ENCODE results near the gene NOXO1. TPM values are rescaled to one million over a fixed set of nuclear protein-coding genes. Genes with fewer than 3 reads are reported as not detected.
"Not testable (repeated sequence)": the region's sequence is repeated elsewhere in the genome, so short reads cannot be mapped to it uniquely, and the experiment has no call there.

NOXO1 gene
- total RNA-seq, 1 donor from 2014 or later, result 1.6 TPM

GRCh38 chr16:2011726-2012125 is 30.5 kb upstream of the NOXO1 start:
- Histone ChIP-seq H3K4me1 (ENCODE audit: control insufficient read depth in 3 of 3, insufficient read depth in 3 of 3, low read length in 3 of 3) (peaks cover 29 to 35% (median 31%) of the 10 kb centered on the region in 3 donors), H3K9ac (ENCODE audit: low read depth in 1 of 3, low read length in 3 of 3) (peak overlapping the region in 1 of 3 donors; percentile 43)

GRCh38 chr16:2009791-2010510 is 28.7 kb upstream of the NOXO1 start, which contains the start of gene ZNF598:
TSS of gene ZNF598 (minus strand) at chr16:2009821.
- H3K36me3 ChIP-seq (ENCODE audit: control insufficient read depth in 3 of 3, insufficient read depth in 3 of 3, low read length in 3 of 3), result peaks cover 0 to 4% (median 2%) of the 10 kb centered on the region in 3 donors
- H3K9ac ChIP-seq (ENCODE audit: low read depth in 1 of 3, low read length in 3 of 3), result peak within 1 kb of the TSS; percentile 88 to 90 (median 89)
- no peaks in the 10 kb centered on the region for H3K27me3 ChIP-seq (ENCODE audit: control insufficient read depth in 3 of 3, insufficient read depth in 3 of 3, low read length in 3 of 3)
- H3K27ac ChIP-seq (ENCODE audit: low read depth, low read length), result peak within 1 kb of the TSS; percentile 91
- H3K4me3 ChIP-seq (ENCODE audit: low read length in 3 of 3), result peak within 1 kb of the TSS; percentile 81 to 93 (median 93)
- H3K9me3 ChIP-seq (ENCODE audit: control insufficient read depth in 3 of 3, low read length in 3 of 3), result no peaks in the 10 kb centered on the region
- H3K4me1 ChIP-seq (ENCODE audit: control insufficient read depth in 3 of 3, insufficient read depth in 3 of 3, low read length in 3 of 3), result peaks cover 46 to 52% (median 49%) of the 10 kb centered on the region in 3 donors

More at GRCh38 chr16:2011726-2012125, 30.5 kb upstream of the NOXO1 start:
- not testable (repeated sequence) for H3K4me3 ChIP-seq (ENCODE audit: low read length in 3 of 3); H3K27me3 ChIP-seq (ENCODE audit: control insufficient read depth in 3 of 3, insufficient read depth in 3 of 3, low read length in 3 of 3); H3K27ac ChIP-seq (ENCODE audit: low read depth, low read length); H3K36me3 ChIP-seq (ENCODE audit: control insufficient read depth in 3 of 3, insufficient read depth in 3 of 3, low read length in 3 of 3); H3K9me3 ChIP-seq (ENCODE audit: control insufficient read depth in 3 of 3, low read length in 3 of 3)

- Histone ChIP-seq H3K9ac (ENCODE audit: low read depth in 1 of 3, low read length in 3 of 3) (peak overlapping the region; percentile 73 to 86 (median 80)), H3K4me3 (ENCODE audit: low read length in 3 of 3) (peak overlapping the region; percentile 78 to 83 (median 81)), H3K27ac (ENCODE audit: low read depth, low read length) (peak overlapping the region; percentile 82), H3K4me1 (ENCODE audit: control insufficient read depth in 3 of 3, insufficient read depth in 3 of 3, low read length in 3 of 3) (peaks cover 53 to 59% (median 56%) of the 10 kb centered on the region in 3 donors), H3K9me3 (ENCODE audit: control insufficient read depth in 3 of 3, low read length in 3 of 3) (no peaks in the 10 kb centered on the region), H3K36me3 (ENCODE audit: control insufficient read depth in 3 of 3, insufficient read depth in 3 of 3, low read length in 3 of 3) (peaks cover 0 to 4% (median 2%) of the 10 kb centered on the region in 3 donors), H3K27me3 (ENCODE audit: control insufficient read depth in 3 of 3, insufficient read depth in 3 of 3, low read length in 3 of 3) (no peaks in the 10 kb centered on the region)
Measured at GRCh38 chr16:2009164-2009711, 28.0 kb upstream of the NOXO1 start.

- Histone ChIP-seq H3K9me3 (ENCODE audit: control insufficient read depth in 3 of 3, low read length in 3 of 3) (no peaks in the 10 kb centered on the region), H3K27ac (ENCODE audit: low read depth, low read length) (peak overlapping the region; percentile 82), H3K9ac (ENCODE audit: low read depth in 1 of 3, low read length in 3 of 3) (peak overlapping the region; percentile 73 to 86 (median 80)), H3K27me3 (ENCODE audit: control insufficient read depth in 3 of 3, insufficient read depth in 3 of 3, low read length in 3 of 3) (no peaks in the 10 kb centered on the region), H3K36me3 (ENCODE audit: control insufficient read depth in 3 of 3, insufficient read depth in 3 of 3, low read length in 3 of 3) (peaks cover 0 to 4% (median 2%) of the 10 kb centered on the region in 3 donors), H3K4me3 (ENCODE audit: low read length in 3 of 3) (peak overlapping the region; percentile 78 to 83 (median 81)), H3K4me1 (ENCODE audit: control insufficient read depth in 3 of 3, insufficient read depth in 3 of 3, low read length in 3 of 3) (peaks cover 58 to 64% (median 60%) of the 10 kb centered on the region in 3 donors)
Measured at GRCh38 chr16:2008631-2009163, 27.4 kb upstream of the NOXO1 start.

- Histone ChIP-seq H3K36me3 (ENCODE audit: control insufficient read depth in 3 of 3, insufficient read depth in 3 of 3, low read length in 3 of 3) (peaks cover 0 to 5% (median 4%) of the 10 kb centered on the region in 3 donors), H3K4me3 (ENCODE audit: low read length in 3 of 3) (peak overlapping the region; percentile 52 to 83 (median 78)), H3K9me3 (ENCODE audit: control insufficient read depth in 3 of 3, low read length in 3 of 3) (no peaks in the 10 kb centered on the region), H3K4me1 (ENCODE audit: control insufficient read depth in 3 of 3, insufficient read depth in 3 of 3, low read length in 3 of 3) (peaks cover 64 to 71% (median 66%) of the 10 kb centered on the region in 3 donors), H3K27me3 (ENCODE audit: control insufficient read depth in 3 of 3, insufficient read depth in 3 of 3, low read length in 3 of 3) (no peaks in the 10 kb centered on the region), H3K9ac (ENCODE audit: low read depth in 1 of 3, low read length in 3 of 3) (peak overlapping the region; percentile 73 to 86 (median 80)), H3K27ac (ENCODE audit: low read depth, low read length) (peak overlapping the region; percentile 12)
Measured at GRCh38 chr16:2008009-2008526, 26.8 kb upstream of the NOXO1 start.

GRCh38 chr16:2007081-2007836 is 26.0 kb upstream of the NOXO1 start:
- Histone ChIP-seq H3K4me1 (ENCODE audit: control insufficient read depth in 3 of 3, insufficient read depth in 3 of 3, low read length in 3 of 3) (peaks cover 64 to 71% (median 66%) of the 10 kb centered on the region in 3 donors), H3K9ac (ENCODE audit: low read depth in 1 of 3, low read length in 3 of 3) (peak overlapping the region; percentile 48 to 86 (median 71)), H3K27me3 (ENCODE audit: control insufficient read depth in 3 of 3, insufficient read depth in 3 of 3, low read length in 3 of 3) (no peaks in the 10 kb centered on the region), H3K36me3 (ENCODE audit: control insufficient read depth in 3 of 3, insufficient read depth in 3 of 3, low read length in 3 of 3) (peaks cover 3 to 12% (median 6%) of the 10 kb centered on the region in 3 donors), H3K27ac (ENCODE audit: low read depth, low read length) (peak overlapping the region; percentile 12), H3K9me3 (ENCODE audit: control insufficient read depth in 3 of 3, low read length in 3 of 3) (no peaks in the 10 kb centered on the region), H3K4me3 (ENCODE audit: low read length in 3 of 3) (peak overlapping the region; percentile 45 to 83 (median 78))

- Histone ChIP-seq H3K27ac (ENCODE audit: low read depth, low read length) (no peak overlapping the region), H3K9me3 (ENCODE audit: control insufficient read depth in 3 of 3, low read length in 3 of 3) (no peaks in the 10 kb centered on the region), H3K4me1 (ENCODE audit: control insufficient read depth in 3 of 3, insufficient read depth in 3 of 3, low read length in 3 of 3) (peaks cover 64 to 71% (median 66%) of the 10 kb centered on the region in 3 donors), H3K9ac (ENCODE audit: low read depth in 1 of 3, low read length in 3 of 3) (peak overlapping the region in 2 of 3 donors; percentile 13 to 62), H3K27me3 (ENCODE audit: control insufficient read depth in 3 of 3, insufficient read depth in 3 of 3, low read length in 3 of 3) (no peaks in the 10 kb centered on the region), H3K36me3 (ENCODE audit: control insufficient read depth in 3 of 3, insufficient read depth in 3 of 3, low read length in 3 of 3) (peaks cover 12 to 21% (median 14%) of the 10 kb centered on the region in 3 donors), H3K4me3 (ENCODE audit: low read length in 3 of 3) (no peak overlapping the region)
Measured at GRCh38 chr16:2006317-2006716, 25.0 kb upstream of the NOXO1 start.

GRCh38 chr16:2005646-2006045 is 24.4 kb upstream of the NOXO1 start:
- H3K9me3 ChIP-seq (ENCODE audit: control insufficient read depth in 3 of 3, low read length in 3 of 3), result no peaks in the 10 kb centered on the region
- peaks cover 64 to 69% (median 66%) of the 10 kb centered on the region in 3 donors for H3K4me1 ChIP-seq (ENCODE audit: control insufficient read depth in 3 of 3, insufficient read depth in 3 of 3, low read length in 3 of 3)
- H3K4me3 ChIP-seq (ENCODE audit: low read length in 3 of 3), result no peak overlapping the region
- H3K27me3 ChIP-seq (ENCODE audit: control insufficient read depth in 3 of 3, insufficient read depth in 3 of 3, low read length in 3 of 3), result no peaks in the 10 kb centered on the region
- H3K36me3 ChIP-seq (ENCODE audit: control insufficient read depth in 3 of 3, insufficient read depth in 3 of 3, low read length in 3 of 3), result peaks cover 18 to 27% (median 19%) of the 10 kb centered on the region in 3 donors
- H3K9ac ChIP-seq (ENCODE audit: low read depth in 1 of 3, low read length in 3 of 3), result peak overlapping the region; percentile 13 to 62 (median 50)
- no peak overlapping the region for H3K27ac ChIP-seq (ENCODE audit: low read depth, low read length)

- Histone ChIP-seq H3K27ac (ENCODE audit: low read depth, low read length) (no peak overlapping the region), H3K9ac (ENCODE audit: low read depth in 1 of 3, low read length in 3 of 3) (peak overlapping the region; percentile 13 to 71 (median 64))
Measured at GRCh38 chr16:2004795-2005517, 23.7 kb upstream of the NOXO1 start.

More at GRCh38 chr16:2004795-2005517, 23.7 kb upstream of the NOXO1 start:
- Histone ChIP-seq H3K36me3 (ENCODE audit: control insufficient read depth in 3 of 3, insufficient read depth in 3 of 3, low read length in 3 of 3) (peaks cover 23 to 29% (median 24%) of the 10 kb centered on the region in 3 donors), H3K27me3 (ENCODE audit: control insufficient read depth in 3 of 3, insufficient read depth in 3 of 3, low read length in 3 of 3) (no peaks in the 10 kb centered on the region), H3K9me3 (ENCODE audit: control insufficient read depth in 3 of 3, low read length in 3 of 3) (no peaks in the 10 kb centered on the region), H3K4me3 (ENCODE audit: low read length in 3 of 3) (no peak overlapping the region), H3K4me1 (ENCODE audit: control insufficient read depth in 3 of 3, insufficient read depth in 3 of 3, low read length in 3 of 3) (peaks cover 59 to 62% (median 59%) of the 10 kb centered on the region in 3 donors)
